Endothelial cell of umbilical vein (primary cell): ENCODE data around the gene ZNF644.

ENCODE experiments used
- MYC ChIP-seq: IDR thresholded peaks from one replicate; pipeline ENCODE4 v1.6.1; 2011; ENCODE audit warnings: mild to moderate bottlenecking, low read depth, low read length
- POLR2A ChIP-seq: IDR thresholded peaks from 2 replicates; pipeline ENCODE4 v1.6.1; 2012; ENCODE audit warnings: low read depth, mild to moderate bottlenecking, control low read depth, low read length

GRCh38 chr1:91053630-91054029 is 31.8 kb upstream of the ZNF644 start:
- no peak for TF ChIP-seq POLR2A
- no peak for TF ChIP-seq MYC
